HG03097 (cell line): Measurements from ENCODE around the gene BST2.

Experiments used
- ATAC-seq: cut with Tn5 transposase; IDR thresholded peaks from one replicate; pipeline ENCODE4 v1.9.1; 2021; ENCODE audit not compliant: unreplicated experiment, low FRiP score

The BST2 gene, protein sequence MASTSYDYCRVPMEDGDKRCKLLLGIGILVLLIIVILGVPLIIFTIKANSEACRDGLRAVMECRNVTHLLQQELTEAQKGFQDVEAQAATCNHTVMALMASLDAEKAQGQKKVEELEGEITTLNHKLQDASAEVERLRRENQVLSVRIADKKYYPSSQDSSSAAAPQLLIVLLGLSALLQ

DNA sequence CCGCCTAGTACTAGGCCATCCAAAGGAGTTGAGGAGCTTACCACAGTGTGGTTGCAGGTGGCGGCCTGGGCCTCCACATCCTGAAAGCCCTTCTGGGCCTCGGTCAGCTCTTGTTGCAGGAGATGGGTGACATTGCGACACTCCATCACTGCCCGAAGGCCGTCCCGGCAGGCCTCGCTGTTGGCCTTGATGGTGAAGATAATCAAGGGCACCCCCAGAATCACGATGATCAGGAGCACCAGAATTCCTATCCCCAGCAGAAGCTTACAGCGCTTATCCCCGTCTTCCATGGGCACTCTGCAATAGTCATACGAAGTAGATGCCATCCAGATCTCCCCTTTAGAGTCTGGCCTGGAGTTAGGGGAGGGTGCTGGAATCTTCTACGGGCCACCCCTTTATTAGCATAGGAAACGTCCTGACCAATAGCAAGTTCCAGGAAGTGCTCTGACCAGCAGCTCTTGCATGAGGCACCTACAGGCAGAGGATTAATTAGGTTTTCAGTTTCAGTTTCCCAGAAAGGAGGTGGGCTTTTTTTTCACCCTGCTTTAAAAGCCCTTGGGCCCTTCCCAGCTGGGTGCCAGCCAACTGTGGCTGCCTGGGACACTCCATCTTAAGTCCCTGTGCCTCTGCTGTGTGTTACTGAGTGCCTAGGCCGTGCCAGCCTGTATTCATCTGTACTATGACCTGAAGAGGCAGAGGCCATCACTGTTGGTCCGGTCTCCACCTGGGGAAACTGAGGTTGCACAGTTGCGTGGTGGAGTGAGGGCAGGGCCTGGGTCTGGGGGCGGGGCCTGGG lies at the start of gene BST2:
Gene BST2, minus strand, starts transcription at position 381 of the 796 bp plus-strand sequence. Its CDS starts 55 bp downstream, at position 326.
- peak; percentile 58 for ATAC-seq

- no peak for ATAC-seq
Observed at GRCh38 chr19:17454576-17455071, 49.2 kb upstream of the BST2 start.

DNA sequence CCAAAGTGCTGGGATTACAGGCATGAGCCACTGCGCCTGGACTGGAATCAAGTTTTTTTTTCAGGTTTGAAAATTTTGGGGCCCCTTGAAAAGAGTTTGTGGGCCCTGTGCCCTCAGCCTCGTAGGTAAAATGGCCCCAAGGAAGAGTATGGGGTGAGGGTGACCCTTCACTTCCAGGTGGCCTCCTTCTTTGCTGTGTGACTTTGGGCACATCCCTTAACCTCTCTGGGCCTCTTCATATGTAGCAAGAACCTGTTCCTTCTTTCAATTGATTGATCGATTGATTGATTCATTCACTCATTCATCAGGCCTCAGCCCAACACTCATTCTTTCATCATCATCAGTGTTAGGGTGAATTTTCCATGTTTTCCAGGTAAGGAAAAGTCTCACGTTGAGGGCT lies 46.4 kb upstream of the BST2 start:
- ATAC-seq, result no peak

DNA sequence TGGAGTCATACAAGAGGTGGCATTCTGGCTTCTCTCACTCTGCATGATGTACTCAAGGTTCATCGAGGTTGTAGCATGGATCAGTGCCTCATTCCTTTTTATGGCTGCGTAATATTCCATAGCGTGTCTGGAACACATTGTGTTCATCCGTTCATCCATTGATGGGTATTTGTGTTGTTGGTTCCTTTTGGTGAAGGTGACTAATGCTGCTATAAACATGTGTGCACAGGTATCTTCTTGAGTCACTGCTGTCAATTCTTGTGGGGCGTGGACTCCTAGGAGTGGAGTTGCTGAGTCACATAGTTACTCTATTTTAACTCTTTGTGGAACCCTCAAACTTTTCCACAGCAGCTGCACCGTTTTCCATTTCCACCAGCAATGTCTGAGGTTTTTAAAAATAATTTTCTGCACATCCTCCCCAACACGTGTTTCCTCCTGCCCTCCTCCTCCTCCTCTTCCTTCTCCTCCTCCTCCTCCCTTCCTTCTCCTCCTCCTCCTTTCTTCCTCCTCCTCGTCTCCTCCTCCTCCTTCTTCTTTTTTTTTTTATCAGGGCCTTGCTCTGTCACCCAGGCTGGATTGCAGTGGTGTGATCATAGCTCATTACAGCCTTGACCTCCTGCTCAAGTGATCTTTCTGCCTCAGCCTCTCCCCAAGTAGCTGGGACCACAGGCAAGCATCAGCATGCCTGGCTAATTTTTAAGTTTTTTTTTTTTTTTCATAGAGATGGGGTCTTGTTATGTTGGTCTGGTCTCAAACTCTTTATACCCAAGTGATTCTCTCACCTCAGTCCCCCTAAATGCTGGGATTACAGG lies 45.0 kb upstream of the BST2 start:
- ATAC-seq, result no peak

DNA sequence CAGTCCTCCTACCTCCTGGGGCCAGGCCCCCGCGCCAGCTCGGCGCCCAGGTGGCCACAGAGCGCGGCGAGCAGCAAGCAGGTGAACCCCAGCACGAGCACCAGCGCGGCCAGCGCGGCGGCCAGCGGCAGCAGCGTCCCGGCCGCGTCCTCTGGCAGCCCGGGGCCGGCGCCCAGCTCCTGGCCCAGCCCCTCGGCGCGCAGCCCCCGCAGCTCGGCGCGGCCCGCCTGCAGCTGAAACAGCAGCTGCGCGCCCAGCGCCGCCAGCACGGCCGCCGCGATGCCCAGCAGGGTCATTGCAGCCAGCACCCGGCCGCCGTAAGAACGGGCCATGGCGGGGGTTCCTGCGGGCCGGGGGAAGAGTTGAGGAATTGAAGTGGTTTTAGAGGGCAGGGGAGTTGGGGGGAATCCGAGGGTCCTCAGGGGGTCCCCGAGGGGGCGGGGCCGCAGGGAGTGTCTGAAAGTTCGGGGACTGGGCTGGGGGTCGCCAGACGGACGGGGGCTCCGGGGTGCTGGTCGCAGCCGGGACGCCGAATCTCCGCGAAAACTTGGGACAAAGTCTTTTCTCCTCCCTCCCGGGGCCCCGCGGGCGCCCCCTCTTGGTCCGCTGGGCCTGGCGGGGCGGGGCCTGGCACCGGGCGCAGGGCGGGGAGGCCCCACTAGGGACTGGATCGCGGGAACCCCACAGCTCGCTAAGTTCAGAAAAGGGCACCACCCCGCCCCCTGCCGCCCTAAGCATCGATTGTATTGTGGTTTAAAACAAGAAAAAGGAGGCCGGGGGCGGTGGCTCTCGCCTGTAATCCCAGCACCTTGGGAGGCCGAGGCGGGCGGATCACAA lies 42.9 kb upstream of the BST2 start, which contains the start of gene TMEM221:
Gene TMEM221, minus strand, starts transcription at position 538 of the 837 bp plus-strand sequence. Its CDS starts 206 bp downstream, at position 332.
- no peak for ATAC-seq

- no peak for ATAC-seq
Observed at GRCh38 chr19:17447704-17448130, 42.3 kb upstream of the BST2 start.

DNA sequence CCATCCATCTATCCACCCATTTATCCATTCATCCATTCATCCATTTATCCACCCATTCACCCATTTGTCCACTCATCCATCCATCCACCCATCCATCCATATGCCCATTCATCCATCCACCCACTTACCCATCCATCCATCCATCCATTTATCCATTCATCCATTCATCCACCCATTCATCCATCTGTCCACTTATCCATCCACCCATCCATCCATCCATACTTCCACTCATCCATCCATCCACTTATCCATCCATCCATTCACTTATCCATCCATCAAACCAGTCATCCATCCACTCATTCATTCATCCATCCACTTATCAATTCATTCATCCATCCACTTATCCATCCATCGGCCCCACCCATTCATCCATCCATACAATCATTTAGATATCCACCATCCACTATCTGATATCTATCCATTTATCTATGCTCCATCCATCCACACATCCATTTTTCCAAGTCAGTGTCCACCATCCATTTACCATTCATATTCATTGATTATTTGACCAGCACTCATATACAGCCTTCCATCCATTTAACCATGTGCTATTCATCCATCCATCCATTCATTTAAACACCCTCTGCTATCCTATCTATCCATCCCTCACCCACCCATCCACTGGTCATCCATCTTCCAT lies 40.2 kb upstream of the BST2 start:
- no peak for ATAC-seq

DNA sequence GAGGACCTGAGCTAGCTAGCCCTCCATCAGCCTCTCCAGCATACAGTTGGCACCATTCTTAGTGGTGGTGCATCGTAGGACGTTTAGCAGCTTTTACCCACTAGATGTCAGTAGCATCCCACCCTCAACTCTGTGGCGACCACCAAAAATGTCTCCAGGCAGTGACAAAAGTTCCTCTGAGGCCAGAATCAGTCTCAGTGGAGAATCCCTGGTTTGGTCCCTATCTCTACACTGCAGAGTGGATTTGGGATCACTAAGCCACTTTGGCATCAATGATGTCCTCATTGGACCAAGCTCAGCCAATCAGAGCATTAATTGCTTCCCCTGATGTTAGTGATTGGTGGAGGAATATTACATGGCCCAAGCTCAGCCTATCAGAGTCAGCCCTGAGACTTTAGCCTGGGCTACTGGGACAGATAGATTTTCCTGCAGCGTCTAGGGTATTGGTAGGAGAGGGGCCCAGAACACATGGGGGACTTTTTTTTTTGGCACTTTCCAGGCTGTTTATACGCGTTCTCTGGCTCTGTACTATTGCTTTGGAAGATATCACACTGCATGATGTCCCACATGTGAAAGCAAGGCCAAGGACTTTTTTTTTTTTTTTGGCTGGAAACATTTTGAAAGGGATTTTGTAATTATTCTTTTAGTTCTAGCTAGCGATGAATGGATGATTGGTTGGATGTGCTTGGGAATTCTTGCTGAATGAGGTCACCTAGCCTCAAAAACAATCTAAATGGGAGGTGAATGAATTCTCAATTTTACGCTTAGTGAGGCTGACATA lies 36.0 kb upstream of the BST2 start:
- ATAC-seq, result no peak

DNA sequence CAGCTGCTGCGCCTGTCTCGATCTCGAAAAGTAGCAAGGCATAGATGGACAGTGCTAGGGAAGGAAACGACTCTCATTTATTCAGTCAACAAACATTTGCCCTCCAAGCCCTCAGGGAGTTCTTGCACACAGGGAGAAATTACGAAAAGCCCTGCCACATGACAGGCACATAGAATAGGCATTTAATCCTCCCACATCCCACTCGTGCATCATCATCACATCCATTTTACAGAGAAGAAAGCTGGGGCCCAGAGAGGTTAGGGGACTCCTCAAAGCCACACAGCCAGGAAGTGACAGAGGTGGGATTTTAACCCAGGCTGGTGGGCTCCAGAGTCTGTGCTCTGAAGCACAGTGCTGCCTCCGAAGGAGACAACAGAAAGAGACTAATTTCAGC lies 31.4 kb upstream of the BST2 start:
- ATAC-seq, result no peak

GRCh38 chr19:17436094-17436873 lies 30.9 kb upstream of the BST2 start:
- ATAC-seq, result no peak

DNA sequence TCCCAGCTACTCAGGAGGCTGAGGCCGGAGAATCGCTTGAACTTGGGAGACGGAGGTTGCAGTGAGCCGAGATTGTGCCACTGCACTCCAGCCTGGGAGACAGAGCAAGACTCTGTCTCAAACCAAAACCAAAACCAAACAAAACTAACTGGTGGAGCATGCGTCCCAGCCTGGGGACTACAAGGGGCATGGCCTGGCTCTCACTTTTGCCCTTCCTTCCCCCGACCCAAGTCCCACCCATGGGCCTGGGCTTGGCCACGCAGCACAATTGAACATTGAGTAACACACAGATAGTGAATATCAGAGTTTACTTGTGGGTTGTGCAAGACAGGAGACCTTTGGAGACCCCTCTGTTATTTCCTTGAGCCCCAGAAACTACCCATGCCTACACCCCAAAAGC lies 29.8 kb upstream of the BST2 start:
- no peak for ATAC-seq

- ATAC-seq, result no peak
Observed at GRCh38 chr19:17431417-17431816, 26.0 kb upstream of the BST2 start.

GRCh38 chr19:17429641-17430113 lies 24.2 kb upstream of the BST2 start:
- ATAC-seq, result no peak

DNA sequence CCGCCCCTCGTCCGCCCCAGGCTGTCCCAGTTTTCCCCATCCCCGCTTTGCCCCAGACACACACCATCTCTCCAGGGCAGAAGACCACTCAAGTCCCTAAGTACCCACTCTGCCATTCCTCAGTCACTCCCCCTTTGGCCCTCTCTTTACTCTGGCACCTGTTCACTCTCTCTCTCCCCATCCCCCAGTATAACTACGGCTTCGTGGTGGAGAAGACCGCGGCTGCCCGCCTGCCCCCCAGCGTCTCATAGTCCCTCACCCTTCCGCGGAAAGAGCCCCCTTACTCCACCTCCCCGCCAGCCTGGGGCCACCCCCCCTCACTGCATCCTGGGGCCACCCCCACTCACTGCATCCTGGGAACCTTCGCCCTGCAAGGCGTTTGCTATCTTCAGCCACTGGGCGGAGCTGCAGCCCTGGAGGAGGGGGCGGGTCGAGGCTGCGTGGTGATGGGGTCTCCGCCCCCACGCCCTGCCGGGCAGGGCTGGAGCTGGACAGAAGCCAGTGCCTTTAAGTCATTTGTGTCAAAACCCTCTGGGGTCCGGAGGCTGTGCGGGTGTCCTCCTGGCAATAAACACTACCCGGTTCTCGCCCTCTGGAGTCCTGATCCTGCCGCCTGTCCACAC lies 19.4 kb upstream of the BST2 start:
- no peak for ATAC-seq

DNA sequence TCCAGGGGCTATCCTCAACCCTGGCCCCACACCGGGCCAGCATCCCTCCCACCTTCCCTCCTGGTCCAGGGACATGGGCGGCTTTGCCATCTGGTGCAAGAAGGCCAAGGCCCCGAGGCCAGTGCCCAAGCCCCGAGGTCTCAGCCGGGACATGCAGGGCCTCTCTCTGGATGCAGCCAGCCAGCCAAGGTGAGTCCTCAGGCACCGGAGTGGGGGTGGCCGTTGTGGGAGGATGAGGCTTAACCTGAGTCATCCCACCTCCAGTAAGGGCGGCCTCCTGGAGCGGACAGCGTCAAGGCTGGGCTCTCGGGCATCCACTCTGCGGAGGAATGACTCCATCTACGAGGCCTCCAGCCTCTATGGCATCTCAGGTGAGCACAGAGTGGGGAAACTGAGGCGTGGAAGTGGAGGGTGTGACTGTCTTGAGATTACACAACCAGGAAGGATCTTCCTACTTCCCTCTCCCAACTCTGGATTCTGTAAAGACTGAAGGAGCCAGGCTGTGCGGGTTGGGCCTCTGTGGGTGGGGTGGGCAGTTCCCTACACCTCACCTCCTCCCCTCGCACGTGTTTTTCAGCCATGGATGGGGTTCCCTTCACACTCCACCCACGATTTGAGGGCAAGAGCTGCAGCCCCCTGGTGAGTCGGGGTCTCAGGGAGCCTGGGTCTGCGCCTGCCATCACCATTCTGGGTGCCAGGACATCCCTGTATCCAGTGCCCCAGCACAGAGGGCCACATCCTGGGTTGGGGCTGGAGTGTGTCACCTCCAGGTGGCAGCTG lies 18.2 kb upstream of the BST2 start:
- ATAC-seq, result no peak

DNA sequence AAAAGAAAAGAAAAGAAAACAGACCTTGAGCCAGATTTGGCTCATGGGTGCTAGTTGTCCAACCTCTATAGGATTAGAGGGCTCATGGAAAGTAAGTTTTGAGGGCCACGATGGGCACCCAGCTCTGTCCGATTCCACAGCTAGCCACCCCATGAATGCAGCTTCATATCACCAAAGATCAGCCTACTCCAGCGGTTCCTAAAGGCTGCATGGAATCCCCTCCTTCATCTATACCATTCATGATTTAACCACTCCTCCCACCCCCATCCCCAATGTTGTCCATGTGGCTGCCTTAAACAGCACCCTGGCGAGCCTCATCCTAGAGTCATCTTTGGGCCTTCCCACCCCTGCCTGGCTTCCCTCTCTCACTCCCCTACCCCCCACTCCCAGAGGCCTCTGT lies 16.5 kb upstream of the BST2 start:
- no peak for ATAC-seq

GRCh38 chr19:17420475-17420924 lies 15.1 kb upstream of the BST2 start:
- peak; percentile 23 for ATAC-seq
